Astrocyte (in vitro differentiated cells and primary cell): ENCODE data around the gene TMEM143.
"Not testable (repeated sequence)": the region's sequence is repeated elsewhere in the genome, so short reads cannot be mapped to it uniquely, and the experiment has no call there.

Experiments used
- CTCF ChIP-seq: IDR thresholded peaks from 2 replicates; pipeline ENCODE4 v1.5.1; 2011; ENCODE audit warnings: low read depth, mild to moderate bottlenecking, inconsistent platforms, low read length, moderate library complexity; ENCODE audit not compliant: insufficient read depth
- EZH2 ChIP-seq: IDR thresholded peaks from 2 replicates; pipeline ENCODE4 v1.6.1; 2012; ENCODE audit warnings: mild to moderate bottlenecking, low read length, inconsistent platforms; ENCODE audit not compliant: insufficient read depth

GRCh38 chr19:48371771-48372170 lies 8.0 kb upstream of the TMEM143 start:
- TF ChIP-seq CTCF, EZH2: not testable (repeated sequence)
